ENCODE data around the gene GDPGP1. TPM values are rescaled to one million over a fixed set of nuclear protein-coding genes. Genes with fewer than 3 reads are reported as not detected.

Gene GDPGP1
- total RNA-seq, 4 donors from 2014 or later = 4.2 to 8.0 (median 5.2) TPM

- DNase-seq (ENCODE audit: low spot score) (no peak), ATAC-seq (ENCODE audit: low FRiP score) (no peak)
- TF ChIP-seq, protein P1, sequence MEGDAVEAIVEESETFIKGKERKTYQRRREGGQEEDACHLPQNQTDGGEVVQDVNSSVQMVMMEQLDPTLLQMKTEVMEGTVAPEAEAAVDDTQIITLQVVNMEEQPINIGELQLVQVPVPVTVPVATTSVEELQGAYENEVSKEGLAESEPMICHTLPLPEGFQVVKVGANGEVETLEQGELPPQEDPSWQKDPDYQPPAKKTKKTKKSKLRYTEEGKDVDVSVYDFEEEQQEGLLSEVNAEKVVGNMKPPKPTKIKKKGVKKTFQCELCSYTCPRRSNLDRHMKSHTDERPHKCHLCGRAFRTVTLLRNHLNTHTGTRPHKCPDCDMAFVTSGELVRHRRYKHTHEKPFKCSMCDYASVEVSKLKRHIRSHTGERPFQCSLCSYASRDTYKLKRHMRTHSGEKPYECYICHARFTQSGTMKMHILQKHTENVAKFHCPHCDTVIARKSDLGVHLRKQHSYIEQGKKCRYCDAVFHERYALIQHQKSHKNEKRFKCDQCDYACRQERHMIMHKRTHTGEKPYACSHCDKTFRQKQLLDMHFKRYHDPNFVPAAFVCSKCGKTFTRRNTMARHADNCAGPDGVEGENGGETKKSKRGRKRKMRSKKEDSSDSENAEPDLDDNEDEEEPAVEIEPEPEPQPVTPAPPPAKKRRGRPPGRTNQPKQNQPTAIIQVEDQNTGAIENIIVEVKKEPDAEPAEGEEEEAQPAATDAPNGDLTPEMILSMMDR (IDR thresholded peaks at IDR 0.05) = no peak
Measured at GRCh38 chr15:90212221-90213098, 21.5 kb upstream of the GDPGP1 start.

DNA sequence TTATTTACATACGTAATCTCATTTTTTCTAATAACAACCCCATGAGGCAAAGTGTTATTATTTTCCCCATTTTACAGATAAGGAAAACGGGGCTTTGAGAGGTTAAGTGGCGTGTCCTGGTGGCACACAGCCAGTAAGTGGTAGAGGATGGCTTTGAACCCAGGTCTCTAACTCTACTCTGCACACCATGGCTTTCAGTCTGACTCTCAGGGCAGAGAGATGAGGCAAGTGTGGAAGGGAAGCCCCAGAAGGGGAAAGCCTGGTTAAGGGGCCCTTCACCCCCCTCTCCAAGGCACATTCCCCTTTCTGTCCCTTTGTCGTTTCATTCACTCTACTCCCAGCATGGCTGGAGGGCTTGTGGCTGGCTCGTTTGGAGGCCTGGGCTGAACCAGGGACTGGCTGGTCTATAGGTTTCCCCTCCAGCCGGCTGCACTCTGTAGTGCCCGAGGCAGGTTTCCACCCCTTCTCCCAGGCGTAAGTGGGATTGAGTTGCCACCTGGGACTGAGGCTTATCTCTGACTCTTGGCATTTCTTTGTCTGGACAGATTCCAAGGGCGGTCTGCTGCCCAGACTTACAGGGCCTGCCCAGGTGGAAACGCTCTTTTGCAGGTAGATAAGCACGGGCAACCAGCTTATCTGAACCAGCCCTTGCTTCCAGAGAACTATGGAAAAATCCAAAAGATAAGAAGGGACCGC, 20.7 kb upstream of the GDPGP1 start:
- ATAC-seq (ENCODE audit: low FRiP score) = no peak
- DNase-seq (ENCODE audit: low spot score) = no peak
- TF ChIP-seq, protein P1 (IDR thresholded peaks at IDR 0.05) = no peak

- ATAC-seq (ENCODE audit: low FRiP score) = no peak
Measured at GRCh38 chr15:90213818-90214204, 20.2 kb upstream of the GDPGP1 start.

GRCh38 chr15:90214553-90215196, 19.3 kb upstream of the GDPGP1 start:
- no peak for DNase-seq (ENCODE audit: low spot score)
- TF ChIP-seq, protein P1 (IDR thresholded peaks at IDR 0.05) = no peak
- ATAC-seq (ENCODE audit: low FRiP score) = no peak

More at GRCh38 chr15:90213818-90214204, 20.2 kb upstream of the GDPGP1 start:
- no peak for DNase-seq (ENCODE audit: low spot score)
- TF ChIP-seq, protein P1 (IDR thresholded peaks at IDR 0.05) = no peak

DNA sequence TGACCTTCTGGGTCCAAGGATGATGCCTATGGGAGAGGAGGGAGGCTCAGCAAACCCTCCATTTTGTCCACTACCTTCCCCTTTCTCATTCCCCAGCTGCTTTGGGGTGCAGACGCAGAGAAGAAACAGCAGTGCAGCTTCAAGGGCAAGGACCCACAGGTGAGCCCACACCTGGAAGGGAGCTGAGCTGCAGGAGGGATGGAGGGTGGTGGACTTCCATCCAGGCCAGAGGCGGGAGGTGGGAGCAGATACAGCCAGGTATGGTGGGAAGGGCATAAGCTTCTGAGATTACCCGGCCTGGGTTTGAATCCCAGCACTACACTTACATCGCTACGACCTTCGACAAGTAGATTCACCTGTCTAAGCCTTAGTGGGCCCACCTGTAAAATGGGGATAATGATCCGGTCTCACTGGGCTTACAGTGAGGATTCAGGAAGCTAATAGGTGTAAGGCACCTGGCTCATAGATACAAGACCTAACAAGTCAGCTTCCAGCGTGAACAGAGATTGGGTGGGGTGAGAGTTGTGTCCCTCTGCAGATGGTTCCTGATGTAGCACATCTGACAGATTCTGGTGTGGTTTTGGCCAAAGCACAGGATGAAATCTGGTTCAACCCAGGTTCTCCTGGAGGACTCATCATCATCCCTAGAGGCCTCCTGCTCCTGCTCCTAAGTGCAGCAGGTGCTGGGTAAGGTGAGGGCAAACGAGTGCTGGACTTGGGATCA, 16.2 kb upstream of the GDPGP1 start:
- no peak for ATAC-seq (ENCODE audit: low FRiP score)
- no peak for DNase-seq (ENCODE audit: low spot score)
- TF ChIP-seq, protein P1 (IDR thresholded peaks at IDR 0.05) = no peak

GRCh38 chr15:90219421-90220141, 14.4 kb upstream of the GDPGP1 start:
- TF ChIP-seq, protein P1 (IDR thresholded peaks at IDR 0.05) = no peak
- ATAC-seq (ENCODE audit: low FRiP score) (no peak), DNase-seq (ENCODE audit: low spot score) (peak; percentile 44)

All from omental fat pad (tissue), 4 donors.